IMR-90 (cell line): ENCODE data around the gene WIPF1. TPM values are rescaled to one million over a fixed set of nuclear protein-coding genes. Genes with fewer than 3 reads are reported as not detected.

ENCODE experiments used
- ATAC-seq: fragments of 200-7000 bp; cut with Tn5 transposase; 2 replicates; pipeline ENCODE4 v1.9.1; 2020; ENCODE audit warnings: low read depth, mild to moderate bottlenecking, moderate library complexity
- BruUV-seq: library from RNA; stranded (reverse); fragments of 400-500 nt; replicated peaks from 2 replicates; lab custom pipeline; 2021; lab: Mats Ljungman, UMichigan
- CTCF ChIA-PET: fragments of 300-600 bp; formaldehyde crosslinking; extraction: SDS; loops from one replicate; lab custom pipeline; 2021; ENCODE audit warnings: antibody characterized with exemption; lab: Yijun Ruan, JAX
- POLR2A ChIA-PET: fragments of 300-600 bp; sonication (Branson Sonifier 250); formaldehyde crosslinking; loops from one replicate; lab custom pipeline; 2022; ENCODE audit warnings: antibody characterized with exemption; ENCODE audit not compliant: unreplicated experiment; lab: Charles Lee
- DNase-seq: peaks from one replicate; pipeline ENCODE4 v3.0.0; 2013
- H2AFZ ChIP-seq: replicated peaks from 2 replicates; pipeline ENCODE3; 2013; ENCODE audit warnings: low read length, mild to moderate bottlenecking; ENCODE audit not compliant: poor library complexity
- H2AK5ac ChIP-seq: 2 replicates; pipeline ENCODE4 v1.6.1; 2013; ENCODE audit warnings: low read depth, low read length, inconsistent platforms
- H2AK9ac ChIP-seq: replicated peaks from 2 replicates; pipeline ENCODE3; 2013; ENCODE audit warnings: mild to moderate bottlenecking, low read depth, low read length, moderate library complexity; ENCODE audit not compliant: poor library complexity
- H2BK120ac ChIP-seq: 2 replicates; pipeline ENCODE4 v1.6.1; 2013; ENCODE audit warnings: low read depth, low read length, inconsistent platforms
- H2BK15ac ChIP-seq: 3 replicates; pipeline ENCODE4 v1.6.1; 2013; ENCODE audit warnings: low read depth, low read length, inconsistent platforms
- H2BK20ac ChIP-seq: 2 replicates; pipeline ENCODE4 v1.6.1; 2013; ENCODE audit warnings: low read depth, mild to moderate bottlenecking, inconsistent platforms, low read length, moderate library complexity
- H2BK5ac ChIP-seq: 2 replicates; pipeline ENCODE4 v1.6.1; 2013; ENCODE audit warnings: mild to moderate bottlenecking, low read depth, low read length, inconsistent platforms; ENCODE audit not compliant: poor library complexity, severe bottlenecking
- H3K14ac ChIP-seq: replicated peaks from 2 replicates; pipeline ENCODE4 v1.6.1; 2013; ENCODE audit warnings: low read depth, low read length, inconsistent platforms
- H3K18ac ChIP-seq: 2 replicates; pipeline ENCODE4 v1.6.1; 2013; ENCODE audit warnings: low read depth, low read length, control low read depth
- H3K23ac ChIP-seq: 2 replicates; pipeline ENCODE4 v1.6.1; 2013; ENCODE audit warnings: low read depth, low read length, inconsistent platforms
- H3K27ac ChIP-seq: 2 replicates; pipeline ENCODE4 v1.5.1; 2013; ENCODE audit warnings: mild to moderate bottlenecking, control low read depth, low read length; ENCODE audit not compliant: insufficient read depth
- H3K27me3 ChIP-seq: 2 replicates; pipeline ENCODE4 v1.6.1; 2013; ENCODE audit warnings: low read length; ENCODE audit not compliant: control insufficient read depth, insufficient read depth
- H3K36me3 ChIP-seq: 2 replicates; pipeline ENCODE4 v1.6.1; 2013; ENCODE audit warnings: low read length, mixed read lengths; ENCODE audit not compliant: control insufficient read depth, insufficient read depth
- H3K4ac ChIP-seq: 2 replicates; pipeline ENCODE4 v1.6.1; 2013; ENCODE audit warnings: low read depth, low read length, inconsistent platforms
- H3K4me1 ChIP-seq: 2 replicates; pipeline ENCODE4 v1.6.1; 2013; ENCODE audit warnings: low read length, mixed read lengths; ENCODE audit not compliant: control insufficient read depth, insufficient read depth
- H3K4me2 ChIP-seq: 2 replicates; pipeline ENCODE4 v1.6.1; 2013; ENCODE audit warnings: low read depth, mild to moderate bottlenecking, control low read depth, low read length, moderate library complexity
- H3K4me3 ChIP-seq: 2 replicates; pipeline ENCODE4 v1.5.1; 2013; ENCODE audit warnings: low read depth, mild to moderate bottlenecking, control low read depth, low read length, moderate library complexity; ENCODE audit not compliant: insufficient read depth
- H3K56ac ChIP-seq: 2 replicates; pipeline ENCODE4 v1.6.1; 2013; ENCODE audit warnings: low read length, inconsistent platforms; ENCODE audit not compliant: insufficient read depth; ENCODE audit errors: extremely low read depth
- H3K79me1 ChIP-seq, 2 experiments: 2 replicates each; pipeline ENCODE4 v1.6.1; 2013; ENCODE audit warnings: low read length in 2 of 2, inconsistent platforms in 1 of 2, low read depth in 1 of 2
- H3K9ac ChIP-seq: 2 replicates; pipeline ENCODE4 v1.6.1; 2013; ENCODE audit warnings: low read depth, low read length, control low read depth
- H3K9me1 ChIP-seq: 2 replicates; pipeline ENCODE4 v1.6.1; 2013; ENCODE audit warnings: low read length, inconsistent platforms; ENCODE audit not compliant: insufficient read depth
- H3K9me3 ChIP-seq: 2 replicates; pipeline ENCODE4 v1.6.1; 2013; ENCODE audit warnings: low read length; ENCODE audit not compliant: control insufficient read depth, insufficient read depth
- H4K20me1 ChIP-seq: 2 replicates; pipeline ENCODE4 v1.6.1; 2013; ENCODE audit warnings: low read length, inconsistent platforms; ENCODE audit not compliant: insufficient read depth
- H4K5ac ChIP-seq: 2 replicates; pipeline ENCODE4 v1.6.1; 2013; ENCODE audit warnings: mild to moderate bottlenecking, low read depth, low read length, control low read depth
- H4K8ac ChIP-seq, 2 experiments: 2 replicates each; pipeline ENCODE4 v1.6.1; 2013; ENCODE audit warnings: low read depth in 2 of 2, low read length in 2 of 2, control low read depth in 1 of 2, inconsistent platforms in 1 of 2
- H4K91ac ChIP-seq: 2 replicates; pipeline ENCODE4 v1.6.1; 2013; ENCODE audit warnings: low read depth, low read length, inconsistent platforms; ENCODE audit not compliant: insufficient read depth
- BHLHE40 ChIP-seq: fragments of 150-350 bp; IDR thresholded peaks from 2 replicates; pipeline ENCODE4 v1.6.1; 2016; ENCODE audit warnings: mild to moderate bottlenecking, low read depth, low read length
- CEBPB ChIP-seq: IDR thresholded peaks from 2 replicates; pipeline ENCODE4 v1.6.1; 2012; ENCODE audit warnings: low read depth, low read length, improper control_type of control experiment
- CTCF ChIP-seq: conservative IDR thresholded peaks from 2 replicates; pipeline ENCODE4 v1.5.1; 2012; ENCODE audit warnings: mild to moderate bottlenecking, low read depth, low read length, improper control_type of control experiment
- FOS ChIP-seq: fragments of 150-350 bp; IDR thresholded peaks from 2 replicates; pipeline ENCODE4 v1.6.1; 2016; ENCODE audit warnings: low read depth, low read length
- MAFK ChIP-seq: IDR thresholded peaks from 2 replicates; pipeline ENCODE4 v1.6.1; 2012; ENCODE audit warnings: low read depth, low read length, improper control_type of control experiment
- MAZ ChIP-seq: IDR thresholded peaks from 2 replicates; pipeline ENCODE4 v1.6.1; 2012; ENCODE audit warnings: low read depth, mild to moderate bottlenecking, low read length, improper control_type of control experiment, moderate library complexity, borderline replicate concordance
- NFE2L2 ChIP-seq: fragments of 150-350 bp; IDR thresholded peaks from 2 replicates; pipeline ENCODE4 v1.6.1; 2016; ENCODE audit warnings: low read depth, mild to moderate bottlenecking, low read length
- POLR2A ChIP-seq: IDR thresholded peaks from 2 replicates; pipeline ENCODE4 v1.6.1; 2012; ENCODE audit warnings: mild to moderate bottlenecking, low read depth, low read length
- RAD21 ChIP-seq: IDR thresholded peaks from 2 replicates; pipeline ENCODE4 v1.6.1; 2012; ENCODE audit warnings: low read length, improper control_type of control experiment
- RFX5 ChIP-seq: IDR thresholded peaks from 2 replicates; pipeline ENCODE4 v1.8.0; 2012; ENCODE audit warnings: low read depth, mild to moderate bottlenecking, low read length, moderate library complexity
- USF2 ChIP-seq: fragments of 150-350 bp; IDR thresholded peaks from 2 replicates; pipeline ENCODE4 v1.6.1; 2017; ENCODE audit warnings: mild to moderate bottlenecking, antibody characterized with exemption, low read length, low read depth
- WGBS, 2 experiments: methylation state at CpG; one replicate each; pipeline versions ENCODE4 v1.1.5 to v1.1.7; 2013; ENCODE audit warnings: missing lambda C conversion rate in 2 of 2; ENCODE audit not compliant: insufficient read length in 1 of 2; ENCODE audit errors: extremely low coverage in 2 of 2; 5-methylcytosine and 5-hydroxymethylcytosine counted together
- dilution Hi-C: fragments of 300-500 bp; cut with HindIII; formaldehyde crosslinking; loops from one replicate; pipeline ENCODE4 v1.14.3; 2018; ENCODE audit warnings: low sequenced_read_pairs; ENCODE audit not compliant: unreplicated experiment
- in situ Hi-C: fragments of 300-500 bp; cut with MboI; formaldehyde crosslinking; loops from 3 replicates; pipeline ENCODE4 v1.14.3; 2019; ENCODE audit warnings: low sequenced_read_pairs, inconsistent platforms, mixed read lengths
- intact Hi-C: fragments of 100-400 bp; cut with micrococcal nuclease; formaldehyde crosslinking; loops from 2 replicates; pipeline ENCODE4 v1.10.0; 2022
- polyA plus RNA-seq, 3 experiments: library from polyadenylated mRNA; depleted of rRNA; stranded (reverse); fragments of >200 nt; gene quantifications; 2 replicates each; pipeline ENCODE4 v1.2.3, GENCODE V29; 2012; ENCODE audit warnings: low replicate concordance in 1 of 3
- total RNA-seq: library from RNA; depleted of rRNA; stranded (reverse); fragments of >200 nt; gene quantifications from 2 replicates; pipeline ENCODE4 v1.2.3, GENCODE V29; 2012
- TF ChIP-seq, protein P1 (sequence below): fragments of 150-350 bp; IDR thresholded peaks from 2 replicates; pipeline ENCODE4 v1.6.1; 2016; ENCODE audit warnings: low read depth, mild to moderate bottlenecking, low read length, moderate library complexity, borderline replicate concordance

The WIPF1 gene
- total and polyA plus RNA-seq, 2 of the 4 experiments (the other 2 are of a cell fraction), result 2.7 to 13.5 TPM

DNA sequence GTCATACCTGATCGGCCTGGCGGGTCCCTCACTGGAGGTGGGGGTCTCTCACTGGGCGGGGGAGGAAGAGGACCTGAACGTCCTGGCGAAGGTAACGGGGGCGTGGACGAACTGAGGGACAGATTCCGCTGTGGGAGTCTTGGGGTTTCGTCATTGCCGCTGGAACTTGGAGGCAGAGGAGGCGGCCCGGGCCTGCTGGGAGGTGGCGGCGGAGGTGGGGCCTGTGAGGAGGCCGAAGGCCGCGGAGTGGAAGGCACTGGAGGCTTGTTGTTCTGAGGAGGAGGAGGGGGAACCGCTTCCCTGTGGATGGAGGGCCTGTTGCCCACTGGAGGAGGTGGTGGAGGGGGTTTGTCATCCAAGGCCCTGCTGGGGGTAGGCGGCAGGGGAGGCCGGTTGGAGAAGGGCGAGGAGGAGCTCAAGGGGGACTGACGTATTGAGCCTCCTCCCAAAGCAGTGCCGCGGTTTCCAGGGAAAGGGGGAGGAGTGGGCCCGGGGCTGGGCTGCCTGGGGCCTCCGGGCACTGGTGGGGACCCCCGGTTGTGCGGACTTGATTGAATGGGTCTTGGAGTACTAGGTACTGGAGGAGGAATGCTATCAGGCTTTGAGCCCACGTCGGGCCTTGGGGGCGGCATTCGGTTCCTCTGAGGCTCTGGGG, 25.8 kb downstream of the WIPF1 start:
- Histone ChIP-seq H3K79me1 (no peaks in the 10 kb centered on the region; a peak in 1 of 4 replicates), H3K36me3 (peaks cover 26% of the 10 kb centered on the region), H2BK5ac (no peak overlapping the region), H2BK120ac (no peak overlapping the region), H3K4ac (no peak overlapping the region), H4K20me1 (no peaks in the 10 kb centered on the region), H3K27me3 (no peaks in the 10 kb centered on the region), H2AFZ (no peak overlapping the region), H4K8ac (no peak overlapping the region), H3K9ac (no peak overlapping the region), H2BK15ac (no peak overlapping the region), H3K56ac (no peak overlapping the region), H3K4me3 (no peak overlapping the region), H3K9me3 (no peaks in the 10 kb centered on the region), H3K18ac (no peak overlapping the region), H4K91ac (no peak overlapping the region), H2BK20ac (no peak overlapping the region), H4K5ac (no peak overlapping the region), H3K23ac (no peak overlapping the region), H3K14ac (no peak overlapping the region), H3K9me1 (no peaks in the 10 kb centered on the region), H2AK5ac (no peak overlapping the region), H3K4me2 (no peak overlapping the region), H3K27ac (no peak overlapping the region), H3K4me1 (no peaks in the 10 kb centered on the region; the same call in 1 of the 2 replicates), H2AK9ac (no peak overlapping the region)
- POLR2A ChIA-PET, result no interaction called here
- ATAC-seq (no peak), DNase-seq (no peak)
- dilution Hi-C loops (no loop called here), intact Hi-C loops (no loop called here), in situ Hi-C loops (no loop called here)
- BruUV-seq, result no TSS peak
- CTCF ChIA-PET, result no interaction called here
- TF ChIP-seq USF2 (no peak), RFX5 (no peak), NFE2L2 (no peak), FOS (no peak), POLR2A (no peak), RAD21 (no peak), MAZ (no peak), CEBPB (no peak), BHLHE40 (no peak), MAFK (no peak), CTCF (no peak)
- TF ChIP-seq, protein P1, sequence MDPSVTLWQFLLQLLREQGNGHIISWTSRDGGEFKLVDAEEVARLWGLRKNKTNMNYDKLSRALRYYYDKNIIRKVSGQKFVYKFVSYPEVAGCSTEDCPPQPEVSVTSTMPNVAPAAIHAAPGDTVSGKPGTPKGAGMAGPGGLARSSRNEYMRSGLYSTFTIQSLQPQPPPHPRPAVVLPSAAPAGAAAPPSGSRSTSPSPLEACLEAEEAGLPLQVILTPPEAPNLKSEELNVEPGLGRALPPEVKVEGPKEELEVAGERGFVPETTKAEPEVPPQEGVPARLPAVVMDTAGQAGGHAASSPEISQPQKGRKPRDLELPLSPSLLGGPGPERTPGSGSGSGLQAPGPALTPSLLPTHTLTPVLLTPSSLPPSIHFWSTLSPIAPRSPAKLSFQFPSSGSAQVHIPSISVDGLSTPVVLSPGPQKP, result no peak
- 98% methylated on average over 14 of the region's 33 CpGs; no CpG with 5 or more reads in 1 of the 2 experiments for WGBS, 2 experiments
